Fibroblast of the aortic adventitia (primary cell): ENCODE data around the gene TAGLN. TPM values are rescaled to one million over a fixed set of nuclear protein-coding genes. Genes with fewer than 3 reads are reported as not detected.

Experiments
- DNase-seq: peaks from one replicate; pipeline ENCODE4 v3.0.0-alpha.2; 2010; ENCODE audit warnings: low read depth
- H3K4me3 ChIP-seq: 2 replicates; pipeline ENCODE4 v1.5.1; 2011; ENCODE audit warnings: low read depth, mild to moderate bottlenecking, control low read depth, low read length, moderate library complexity
- CTCF ChIP-seq: IDR thresholded peaks from 2 replicates; pipeline ENCODE4 v1.5.1; 2011; ENCODE audit warnings: mild to moderate bottlenecking, low read length, control low read depth, inconsistent platforms; ENCODE audit not compliant: insufficient read depth
- total RNA-seq: library from RNA; depleted of rRNA; stranded (reverse); fragments of >200 nt; gene quantifications from 2 replicates; pipeline ENCODE4 v1.2.3, GENCODE V29; 2012; ENCODE audit warnings: low replicate concordance

Gene TAGLN
- total RNA-seq, 1 donor, result 631 TPM

GRCh38 chr11:117218133-117218915 lies 19.2 kb downstream of the TAGLN start:
- peak; percentile 85 for DNase-seq
- no peak for TF ChIP-seq CTCF
- no peak overlapping the region for H3K4me3 ChIP-seq

GRCh38 chr11:117219001-117219400 lies 19.8 kb downstream of the TAGLN start:
- no peak for TF ChIP-seq CTCF

GRCh38 chr11:117219455-117219854 lies 20.3 kb downstream of the TAGLN start:
- no peak for DNase-seq
- H3K4me3 ChIP-seq, result no peak overlapping the region
- TF ChIP-seq CTCF, result no peak

More at GRCh38 chr11:117219001-117219400, 19.8 kb downstream of the TAGLN start:
- no peak for DNase-seq
- H3K4me3 ChIP-seq, result no peak overlapping the region

- peak; percentile 46 for DNase-seq
- H3K4me3 ChIP-seq, result no peak overlapping the region
- no peak for TF ChIP-seq CTCF
Observed at GRCh38 chr11:117219995-117220394, 20.8 kb downstream of the TAGLN start.

- H3K4me3 ChIP-seq, result no peak overlapping the region
- no peak for DNase-seq
- no peak for TF ChIP-seq CTCF
Observed at GRCh38 chr11:117220568-117220967, 21.4 kb downstream of the TAGLN start.

- DNase-seq, result peak; percentile 82
- no peak for TF ChIP-seq CTCF
- no peak overlapping the region for H3K4me3 ChIP-seq
Observed at GRCh38 chr11:117220999-117221774, 22.0 kb downstream of the TAGLN start.
